ENCODE measurements around the gene SYS1. TPM values are rescaled to one million over a fixed set of nuclear protein-coding genes. Genes with fewer than 3 reads are reported as not detected.

SYS1 gene
- 19.5 and 28.3 TPM in 2 replicates for total RNA-seq

GRCh38 chr20:45362804-45363610 is at the start of gene SYS1:
SYS1 (plus strand) TSS chr20:45363156; CDS start chr20:45363532, 376 bp downstream.

GRCh38 chr20:45347936-45348778 is 14.8 kb upstream of the SYS1 start, which contains the start of gene SDC4:
SDC4 (minus strand) TSS chr20:45348424; CDS start chr20:45348384, 40 bp downstream.

GRCh38 chr20:45378191-45378590 is 15.2 kb downstream of the SYS1 start, which contains the start of gene TP53TG5:
TP53TG5 (minus strand) TSS chr20:45378325; CDS start chr20:45378236, 89 bp downstream.

GRCh38 chr20:45407783-45408645 is 45.1 kb downstream of the SYS1 start, which contains the start of gene DBNDD2:
DBNDD2 (plus strand) TSS chr20:45408289; CDS start chr20:45408468, 179 bp downstream.

GRCh38 chr20:45415822-45416637 is 53.1 kb downstream of the SYS1 start, which contains the start of gene PIGT:
PIGT (plus strand) TSS chr20:45416141; CDS start chr20:45416157, 16 bp downstream.

Other genes with a start within 250 kb of the SYS1 start
- gene WFDC5, start 248.0 kb upstream of the SYS1 start, total RNA-seq: not detected in 2 replicates
- not detected in 2 replicates for gene WFDC12, start 238.7 kb upstream of the SYS1 start, total RNA-seq
- gene PI3, start 188.3 kb upstream of the SYS1 start, total RNA-seq: not detected in 2 replicates
- gene SEMG1, start 156.1 kb upstream of the SYS1 start, total RNA-seq: not detected in 2 replicates
- not detected in 2 replicates for gene SEMG2, start 141.8 kb upstream of the SYS1 start, total RNA-seq
- 4.9 TPM in 1 of 2 replicates, not detected in the other for gene SLPI, start 108.6 kb upstream of the SYS1 start, total RNA-seq
- not detected in 2 replicates for gene RBPJL, start 56.3 kb upstream of the SYS1 start, total RNA-seq
- 0.80 TPM in 1 of 2 replicates, not detected in the other for gene MATN4, start 54.9 kb upstream of the SYS1 start, total RNA-seq
- gene SDC4, start 14.7 kb upstream of the SYS1 start, total RNA-seq: 54.1 and 176 TPM in 2 replicates
- not detected in 2 replicates for gene TP53TG5, start 15.2 kb downstream of the SYS1 start, total RNA-seq
- gene DBNDD2, start 45.1 kb downstream of the SYS1 start, total RNA-seq: 2.6 and 5.6 TPM in 2 replicates
- gene PIGT, start 53.0 kb downstream of the SYS1 start, total RNA-seq: 107 and 126 TPM in 2 replicates
- gene WFDC2, start 106.6 kb downstream of the SYS1 start, total RNA-seq: 0.26 TPM in 1 of 2 replicates, not detected in the other
- gene SPINT3, start 152.5 kb downstream of the SYS1 start, total RNA-seq: not detected in 2 replicates
- not detected in 2 replicates for gene WFDC6, start 176.3 kb downstream of the SYS1 start, total RNA-seq
- not detected in 2 replicates for gene EPPIN, start 184.2 kb downstream of the SYS1 start, total RNA-seq
- not detected in 2 replicates for gene WFDC8, start 216.1 kb downstream of the SYS1 start, total RNA-seq

All from epithelial cell of alveolus of lung (primary cell).